GM18526 (cell line): ENCODE results near the gene MYL4.

ENCODE experiments used
- POLR2A ChIP-seq: IDR thresholded peaks from 3 replicates; pipeline ENCODE4 v1.6.1; 2011; ENCODE audit not compliant: insufficient read length; ENCODE audit errors: extremely low read depth

MYL4 gene

DNA sequence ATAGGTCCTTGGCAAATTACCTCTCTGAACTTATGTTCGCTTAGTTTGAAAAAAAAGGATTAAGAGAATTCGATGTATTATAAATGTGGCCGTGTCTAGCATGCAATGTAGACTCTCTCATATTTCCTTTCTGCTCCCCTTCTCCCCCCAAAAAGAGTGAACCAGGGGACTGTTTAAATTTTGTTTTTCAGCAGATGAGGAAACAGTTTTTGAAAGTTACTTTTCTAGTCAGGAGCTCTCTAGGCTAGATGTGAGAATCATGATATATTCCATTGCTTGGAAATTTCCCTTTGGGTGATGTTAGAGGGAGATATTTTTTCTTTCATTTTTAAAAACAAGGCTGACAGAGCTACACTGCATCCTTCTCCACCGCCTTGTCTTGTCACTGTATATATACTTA lies 18.9 kb upstream of the MYL4 start:
- TF ChIP-seq POLR2A: no peak

DNA sequence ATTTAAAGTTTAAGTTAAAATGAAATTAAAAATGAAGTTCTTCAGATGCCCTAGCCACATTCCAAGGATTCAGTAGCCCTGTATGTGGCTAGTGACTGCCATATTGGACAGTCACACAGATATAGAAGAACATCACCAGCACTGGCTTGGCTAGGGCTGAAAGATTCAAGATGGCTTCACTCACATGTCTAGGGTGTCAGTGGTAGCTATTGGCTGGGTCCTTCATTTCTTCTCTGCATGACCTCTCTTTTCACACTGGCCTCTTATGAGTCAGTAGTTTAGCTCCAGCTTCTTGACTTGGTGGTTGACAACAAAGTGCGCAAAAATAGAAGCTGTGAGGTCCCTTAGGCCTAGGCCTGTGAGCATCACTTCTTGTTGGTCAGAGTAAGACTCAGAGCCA lies 18.4 kb upstream of the MYL4 start:
- no peak for TF ChIP-seq POLR2A

DNA sequence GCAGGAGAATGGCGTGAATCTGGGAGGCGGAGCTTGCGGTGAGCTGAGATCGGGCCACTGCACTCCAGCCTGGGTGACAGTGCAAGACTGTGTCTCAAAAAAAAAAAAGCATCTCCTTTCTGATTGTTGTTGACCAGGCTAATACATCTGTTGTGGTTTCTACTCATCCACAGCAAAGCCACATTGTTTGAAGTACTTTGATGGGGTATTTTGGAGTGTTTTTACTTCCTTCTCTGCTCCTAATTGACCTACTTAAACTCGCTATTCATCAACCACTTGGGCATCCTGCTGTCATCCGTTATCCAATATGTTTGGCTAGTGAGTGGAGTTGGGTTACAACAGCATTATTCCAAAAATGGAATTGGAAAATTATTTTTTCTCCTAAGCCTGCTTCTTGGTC lies 16.6 kb upstream of the MYL4 start:
- no peak for TF ChIP-seq POLR2A

DNA sequence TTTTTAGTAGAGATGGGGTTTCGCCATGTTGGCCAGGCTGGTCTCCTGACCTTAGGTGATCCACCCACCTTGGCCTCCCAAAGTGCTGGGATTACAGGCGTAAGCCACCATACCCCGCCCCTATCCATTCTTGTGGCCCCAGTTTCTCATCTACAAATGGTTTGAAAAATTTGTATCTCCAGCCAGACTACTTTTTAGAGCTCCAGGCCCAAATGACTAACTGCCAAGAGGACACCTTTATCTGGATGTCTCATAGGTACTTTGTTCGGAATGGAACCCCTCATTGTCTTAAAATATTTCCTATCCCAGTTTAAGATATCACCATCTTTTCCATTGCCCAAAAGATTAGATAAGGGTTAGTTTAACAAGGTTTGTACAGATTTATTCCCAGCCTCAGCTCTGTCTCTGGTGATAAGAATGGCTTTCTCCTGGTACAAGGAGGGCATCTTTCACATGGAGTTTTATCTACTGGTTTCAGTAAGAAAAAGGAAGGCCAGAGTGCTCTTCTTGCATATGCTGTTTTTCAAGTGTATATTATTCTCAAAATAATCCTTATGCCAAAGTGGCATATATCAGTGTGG lies 15.1 kb upstream of the MYL4 start:
- no peak for TF ChIP-seq POLR2A

DNA sequence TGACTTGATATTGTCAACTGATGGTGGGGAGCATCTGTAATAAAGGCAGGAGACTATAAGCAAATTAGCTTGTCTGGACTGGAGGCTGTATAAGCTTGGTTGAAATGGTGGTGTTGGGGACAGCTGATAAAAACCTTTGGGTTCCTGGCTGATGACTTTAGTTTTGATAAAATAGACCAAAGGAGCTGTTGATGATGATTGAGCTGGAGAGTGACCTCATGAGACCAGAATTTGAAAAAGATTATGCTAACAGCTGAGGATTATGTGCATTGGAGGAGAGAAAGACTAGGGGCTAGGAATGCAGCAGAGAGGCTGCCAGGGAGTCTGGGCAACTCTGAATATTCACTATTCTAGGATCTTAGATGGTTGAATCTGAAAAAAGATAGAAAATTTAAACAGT lies 11.3 kb upstream of the MYL4 start:
- no peak for TF ChIP-seq POLR2A

DNA sequence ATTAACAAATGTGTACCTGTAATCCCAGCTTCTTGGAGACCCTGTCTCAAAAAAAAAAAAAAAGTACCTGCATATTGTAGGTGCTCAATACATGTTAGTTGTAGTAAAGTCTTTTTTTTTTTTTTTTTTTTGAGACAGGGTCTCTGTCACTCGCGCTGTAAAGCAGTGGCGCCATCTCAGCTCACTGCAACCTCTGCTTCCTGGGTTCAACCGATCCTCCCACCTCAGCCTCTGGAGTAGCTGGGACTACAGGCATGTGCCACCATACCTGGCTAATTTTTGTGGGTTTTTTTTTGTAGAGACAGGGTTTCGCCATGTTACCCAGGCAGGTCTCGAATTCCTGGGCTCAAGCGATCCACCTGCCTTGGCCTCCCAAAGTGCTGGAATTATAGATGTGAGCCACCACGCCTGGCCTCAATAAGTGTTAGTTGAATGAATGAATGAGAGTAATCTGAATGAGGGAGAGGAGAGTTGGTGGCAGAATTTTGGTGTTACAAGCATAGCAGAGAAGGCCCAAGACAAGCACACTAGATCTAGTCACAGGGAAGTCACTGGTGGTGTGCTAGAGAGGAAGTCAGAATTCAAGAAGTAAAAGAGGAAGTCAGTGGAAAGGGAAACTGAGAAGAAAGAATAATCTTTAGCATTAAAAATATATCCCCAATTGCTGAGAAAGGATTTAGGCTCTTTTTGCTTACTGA lies 9.4 kb upstream of the MYL4 start:
- no peak for TF ChIP-seq POLR2A

DNA sequence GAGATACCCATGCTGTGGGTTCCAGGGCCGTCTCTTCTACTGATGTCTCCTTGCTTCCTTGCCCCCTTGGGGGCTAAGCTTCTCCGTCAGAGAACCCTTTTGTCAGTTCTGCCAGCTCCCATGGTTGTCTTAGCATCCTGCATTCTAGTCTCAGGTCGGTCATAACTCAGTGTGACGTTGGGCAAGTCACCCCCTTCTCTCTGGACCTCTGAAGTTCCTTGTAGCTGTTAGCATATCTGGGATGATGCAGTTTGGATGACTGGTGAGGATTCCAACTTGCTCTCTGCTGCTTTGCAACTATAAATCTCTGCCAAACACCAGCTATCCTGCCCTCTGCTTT lies 8.9 kb upstream of the MYL4 start:
- no peak for TF ChIP-seq POLR2A

DNA sequence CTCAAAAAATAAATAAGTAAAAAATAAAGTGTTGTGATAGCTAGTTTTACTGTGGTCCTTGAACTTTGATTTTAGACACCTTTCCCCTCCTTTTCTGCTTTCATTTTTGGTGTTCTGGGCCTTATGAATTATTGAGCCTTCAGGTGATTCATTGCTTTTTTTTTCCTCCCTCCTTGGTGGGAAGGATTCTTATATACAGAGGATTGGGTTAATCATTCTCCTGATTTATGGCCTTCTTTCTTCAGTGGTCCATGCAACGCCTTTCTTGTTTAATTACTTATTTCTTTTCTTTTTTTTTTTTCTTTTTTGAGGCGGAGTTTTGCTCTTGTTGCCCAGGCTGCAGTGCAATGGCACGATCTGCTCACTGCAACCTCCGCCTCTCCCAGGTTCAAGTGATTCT lies 8.0 kb upstream of the MYL4 start:
- TF ChIP-seq POLR2A: no peak

DNA sequence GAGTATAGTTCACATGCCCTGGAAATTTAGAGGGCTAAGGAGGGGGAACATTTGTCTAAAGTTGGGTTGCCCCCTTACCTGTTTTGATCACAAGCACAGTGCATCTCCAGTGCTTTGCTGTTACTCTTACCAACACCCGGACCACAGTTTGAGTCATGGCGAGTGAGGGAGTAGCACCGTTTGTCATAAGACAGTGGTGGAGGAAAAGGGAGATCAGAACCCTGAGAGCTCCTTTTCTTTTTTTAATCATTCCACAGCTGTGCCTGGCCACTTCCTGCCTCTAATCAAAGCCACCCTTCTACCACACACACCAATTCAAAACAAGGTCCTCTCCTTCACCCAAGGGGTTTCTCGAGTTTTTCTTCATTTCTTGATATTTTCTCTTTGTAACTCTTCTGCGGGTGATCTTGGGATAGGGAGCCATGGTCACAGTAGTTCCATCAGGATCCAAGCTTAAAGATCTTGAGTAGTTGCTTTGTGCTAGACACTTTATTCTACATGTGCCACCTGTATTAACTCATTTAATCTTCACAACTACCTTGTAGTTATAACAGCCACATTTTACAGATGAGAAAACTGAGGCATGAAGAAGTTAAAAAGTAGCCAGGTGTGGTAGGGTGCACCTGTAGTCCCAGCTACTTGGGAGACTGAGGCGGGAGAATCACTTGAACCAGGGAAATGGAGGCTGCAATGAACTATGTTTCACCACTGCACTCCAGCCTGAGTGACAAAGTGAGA lies 5.0 kb upstream of the MYL4 start:
- no peak for TF ChIP-seq POLR2A

DNA sequence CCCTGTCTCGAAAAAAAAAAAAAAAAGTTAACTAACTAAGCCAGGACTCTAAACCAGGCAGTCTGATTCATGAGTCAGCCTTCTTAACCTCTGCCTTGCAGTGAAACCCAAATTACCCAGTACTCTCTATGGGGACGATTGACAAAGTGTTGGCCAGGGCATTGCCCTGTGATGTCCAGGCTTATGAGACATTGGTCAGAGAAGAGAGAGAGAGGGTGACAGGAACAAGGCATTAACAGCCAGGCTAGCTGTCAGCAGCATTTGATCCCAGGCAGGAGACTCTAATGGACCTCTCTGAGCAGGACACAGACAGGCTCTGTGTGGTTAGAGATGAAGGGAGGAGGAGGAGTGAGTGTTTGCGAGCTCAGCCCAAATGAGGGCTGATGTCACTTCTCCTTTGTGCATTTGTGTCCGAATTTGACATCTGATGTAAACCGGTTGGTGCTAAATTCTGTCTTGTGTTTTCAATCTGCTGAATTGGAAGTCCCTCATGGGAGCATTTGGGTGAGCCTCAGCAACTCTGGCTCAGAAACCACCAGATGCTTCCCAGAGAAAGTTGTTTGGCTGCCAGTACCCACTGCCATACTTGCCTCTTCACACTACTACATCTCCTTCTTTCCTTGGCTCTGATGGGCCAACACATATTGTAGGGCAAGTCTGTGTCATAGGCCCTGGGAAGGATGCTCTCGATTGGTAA lies 4.3 kb upstream of the MYL4 start:
- TF ChIP-seq POLR2A: peak; percentile 33

DNA sequence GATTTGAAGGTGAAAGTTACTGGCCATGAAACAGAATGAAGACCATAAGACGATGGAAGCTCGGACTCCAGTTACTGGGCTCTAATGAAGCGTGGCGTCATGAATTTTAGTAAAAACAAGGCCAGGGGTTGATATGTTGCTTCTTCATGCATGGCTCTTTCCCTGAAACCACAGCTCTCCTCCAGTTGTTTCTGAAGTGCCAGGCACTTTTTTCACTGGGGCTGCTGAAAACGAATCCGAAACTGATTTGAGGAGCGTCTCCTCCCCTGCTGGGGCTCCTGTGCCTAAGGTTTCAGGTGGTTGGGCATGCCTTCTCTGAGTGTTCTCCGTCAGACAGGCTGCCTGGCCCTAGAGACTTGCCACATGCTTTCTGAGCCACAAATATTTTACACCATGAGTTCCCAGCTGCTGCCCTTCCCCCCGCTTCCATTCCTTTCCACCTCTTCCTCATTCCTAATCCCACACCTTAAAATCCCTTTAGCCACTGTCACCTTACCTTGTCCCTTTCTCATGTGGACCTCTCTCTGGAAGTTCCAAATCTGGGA lies 3.7 kb upstream of the MYL4 start:
- TF ChIP-seq POLR2A: peak; percentile 31

DNA sequence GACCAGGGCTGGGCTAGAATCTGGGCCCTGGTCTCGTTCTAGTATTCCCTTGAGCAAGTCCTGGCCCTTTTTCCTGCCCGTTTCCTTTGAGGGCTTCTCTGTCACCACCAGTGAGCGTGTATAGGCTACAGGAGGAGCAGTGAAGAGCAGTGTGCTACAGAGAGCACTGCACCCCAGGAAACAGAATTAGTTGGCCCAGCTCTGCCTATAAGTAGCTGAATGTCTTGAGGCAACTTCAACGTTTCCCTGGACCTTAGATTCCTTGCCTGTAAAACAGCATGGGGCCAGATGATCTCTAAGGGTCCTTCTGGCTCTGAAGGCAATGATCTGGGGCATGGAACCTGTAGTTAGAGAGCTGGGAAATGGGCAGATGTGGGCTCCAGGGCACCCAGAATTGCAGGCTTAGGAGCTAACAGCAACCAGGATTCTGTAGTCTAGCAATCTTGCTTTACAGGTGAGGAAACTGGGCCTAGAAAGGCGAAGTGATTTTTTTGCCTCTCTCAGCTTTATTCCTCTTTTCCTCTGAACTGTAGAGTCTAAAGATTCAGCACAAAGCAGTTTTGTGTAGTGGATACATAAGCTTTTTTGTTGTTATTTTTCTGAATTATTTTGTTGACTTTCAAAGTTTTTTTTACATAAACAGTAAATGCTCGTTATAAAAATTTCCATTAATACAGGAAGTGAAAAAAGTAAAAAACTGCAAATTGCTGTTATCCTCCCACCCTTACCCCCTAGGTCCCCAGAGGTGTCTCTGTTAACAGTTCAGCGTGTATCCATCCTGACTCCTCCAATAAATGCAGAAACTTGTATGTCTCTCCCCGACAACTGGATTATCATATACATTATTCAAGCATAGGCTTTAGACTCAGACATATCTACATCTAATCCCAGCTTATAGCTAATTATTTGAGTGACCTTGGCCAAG lies 1.7 kb upstream of the MYL4 start:
- no peak for TF ChIP-seq POLR2A

DNA sequence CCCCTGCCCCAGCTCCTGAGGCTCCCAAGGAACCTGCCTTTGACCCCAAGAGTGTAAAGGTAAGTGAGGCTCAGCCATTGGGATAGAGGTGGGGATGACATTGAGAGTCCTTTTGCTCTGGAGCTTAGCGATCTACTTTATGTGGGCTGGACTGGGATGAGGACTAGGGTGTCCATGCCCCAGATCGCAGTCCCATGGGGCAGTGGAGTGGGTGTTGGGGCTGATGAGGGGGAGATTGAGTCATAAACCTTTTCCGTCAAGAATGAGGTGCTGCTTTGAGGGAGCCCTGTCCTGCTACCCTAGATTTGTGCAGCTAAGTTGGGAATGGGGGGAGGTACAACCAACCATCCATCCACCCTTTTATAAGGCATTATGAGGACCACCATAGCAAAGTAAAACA lies 351 bp downstream of the MYL4 start:
- no peak for TF ChIP-seq POLR2A

DNA sequence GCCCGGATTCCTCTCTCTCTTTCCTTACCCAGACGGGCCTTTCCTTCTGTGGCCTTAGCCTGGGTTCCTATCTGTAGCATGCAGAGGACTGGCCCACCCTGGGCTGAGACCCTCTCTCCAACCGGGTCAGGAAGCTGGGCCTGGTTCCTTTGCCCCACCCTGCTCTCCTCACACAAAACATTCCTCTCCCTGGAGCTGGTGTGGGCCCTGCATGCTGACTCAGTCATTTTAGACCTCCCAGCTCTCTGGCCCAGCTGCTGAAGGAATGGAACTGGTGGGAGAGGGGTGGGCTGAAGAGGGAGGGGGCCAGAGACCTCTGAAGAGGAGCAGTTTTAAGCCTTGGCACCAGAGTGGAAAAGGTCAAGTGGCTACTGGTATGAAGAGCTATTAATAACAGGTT lies 957 bp downstream of the MYL4 start:
- TF ChIP-seq POLR2A: no peak

DNA sequence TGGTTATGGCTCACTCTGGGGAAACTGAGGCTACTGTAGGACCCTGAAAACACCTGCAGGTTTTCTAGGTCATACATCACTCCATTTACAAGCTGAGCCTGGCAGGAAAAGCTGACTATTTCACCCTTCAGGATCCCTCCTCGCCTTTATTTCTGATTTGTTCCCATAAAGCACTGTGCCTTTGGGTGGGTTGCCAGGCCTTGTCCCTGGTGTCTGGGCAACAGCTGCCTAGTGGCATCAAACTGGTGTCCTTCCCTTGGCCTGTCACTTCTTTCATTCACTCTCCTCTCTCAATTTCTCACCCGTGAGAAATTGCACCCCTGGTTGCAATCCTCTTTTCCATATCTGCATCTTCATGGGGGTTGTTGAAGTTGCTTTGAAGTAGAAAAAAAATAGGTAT lies 1.6 kb downstream of the MYL4 start:
- TF ChIP-seq POLR2A: no peak
